Measurements from ENCODE around the gene EME1.

Gene EME1

DNA sequence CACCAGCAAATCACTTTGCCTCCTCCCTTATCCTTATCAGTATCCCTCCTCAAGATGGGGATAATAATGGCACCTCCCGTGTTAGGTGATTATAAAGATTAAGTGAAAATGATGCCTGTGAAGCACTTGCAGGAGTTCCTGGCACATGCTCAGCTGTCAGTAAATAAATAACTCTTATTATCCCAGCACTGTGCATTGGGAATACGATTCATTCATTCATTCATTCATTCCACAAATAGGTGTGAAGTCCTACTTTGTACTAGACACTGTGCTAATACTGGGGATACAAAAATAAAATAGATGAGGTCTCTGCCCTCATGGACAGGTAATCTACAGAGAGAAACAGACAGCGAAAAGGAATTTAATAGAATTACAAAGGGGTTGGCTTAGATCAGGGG is 25.1 kb upstream of the EME1 start:
- DNase-seq (ENCODE audit: low read depth, low spot score): no peak

DNA sequence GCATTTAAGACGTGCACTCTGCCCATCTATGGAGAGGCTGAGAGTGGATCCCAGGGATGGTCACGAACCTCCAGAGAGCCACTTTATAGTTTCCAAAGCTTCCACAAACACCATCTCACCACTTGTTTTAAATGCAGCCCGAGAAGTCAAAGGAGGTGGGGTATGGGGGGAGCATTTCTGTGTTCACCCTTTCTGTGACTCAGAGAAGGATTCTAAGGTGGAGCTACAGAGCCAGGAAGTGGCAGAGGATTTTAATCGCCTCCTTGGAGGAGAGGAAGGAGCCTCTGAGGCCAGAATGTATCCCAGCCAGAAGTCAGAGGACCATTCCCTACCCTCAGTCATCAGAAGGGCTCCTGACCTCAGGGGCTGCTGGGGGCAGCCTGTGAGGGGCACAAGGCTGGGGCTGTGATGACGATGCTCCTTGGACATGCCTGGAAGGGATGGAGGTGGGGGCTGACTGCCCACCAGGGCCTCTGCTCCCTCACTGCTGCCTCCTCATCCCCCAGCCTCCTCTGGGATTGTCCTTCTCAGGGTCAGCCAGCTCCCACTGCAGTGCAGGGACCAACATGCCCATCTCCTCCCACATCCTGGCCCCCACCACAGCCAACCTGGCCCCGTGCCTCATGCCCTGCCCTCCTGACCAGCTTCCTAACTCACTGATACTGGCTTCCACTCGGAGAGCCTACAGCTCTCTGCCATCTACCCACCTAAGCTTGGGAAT is 24.3 kb upstream of the EME1 start:
- no peak for DNase-seq (ENCODE audit: low read depth, low spot score)

DNA sequence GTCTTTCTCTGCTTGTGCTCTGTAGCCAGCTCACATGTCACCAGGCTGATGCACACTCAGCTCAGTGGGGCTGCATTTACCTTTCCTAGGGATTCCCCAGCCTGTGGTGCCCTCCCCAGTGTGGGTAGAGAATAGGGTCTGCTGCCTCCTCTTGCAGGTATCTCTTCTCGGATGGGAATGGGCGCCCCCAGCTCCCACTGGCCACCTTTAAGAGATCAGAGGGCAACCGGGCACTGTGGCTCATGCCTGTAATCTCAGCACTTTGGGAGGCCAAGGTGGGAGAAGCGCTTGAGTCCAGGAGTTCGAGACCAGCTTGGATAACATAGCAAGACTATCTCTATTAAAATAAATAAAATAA is 23.8 kb upstream of the EME1 start:
- no peak for DNase-seq (ENCODE audit: low read depth, low spot score)

DNA sequence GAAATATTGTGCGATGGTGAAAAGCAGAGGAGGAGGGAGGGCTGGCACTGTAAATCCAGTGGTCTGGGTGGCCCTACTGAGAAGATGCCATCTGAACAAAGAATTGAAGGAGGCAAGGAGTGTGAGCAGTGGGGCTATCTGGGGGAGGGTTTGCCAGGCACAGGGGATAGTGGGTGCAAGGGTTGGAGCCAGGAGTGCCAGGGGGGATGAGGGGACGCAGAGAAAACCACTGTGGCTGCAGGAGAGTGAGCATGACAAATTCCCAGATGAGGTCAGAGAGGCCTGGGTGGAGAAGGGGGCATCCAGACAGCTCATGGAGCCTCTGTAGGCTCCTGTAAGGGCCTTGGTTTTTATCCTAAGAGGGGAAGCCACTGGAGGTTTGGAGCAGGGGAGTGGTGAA is 22.3 kb upstream of the EME1 start:
- no peak for DNase-seq (ENCODE audit: low read depth, low spot score)

DNA sequence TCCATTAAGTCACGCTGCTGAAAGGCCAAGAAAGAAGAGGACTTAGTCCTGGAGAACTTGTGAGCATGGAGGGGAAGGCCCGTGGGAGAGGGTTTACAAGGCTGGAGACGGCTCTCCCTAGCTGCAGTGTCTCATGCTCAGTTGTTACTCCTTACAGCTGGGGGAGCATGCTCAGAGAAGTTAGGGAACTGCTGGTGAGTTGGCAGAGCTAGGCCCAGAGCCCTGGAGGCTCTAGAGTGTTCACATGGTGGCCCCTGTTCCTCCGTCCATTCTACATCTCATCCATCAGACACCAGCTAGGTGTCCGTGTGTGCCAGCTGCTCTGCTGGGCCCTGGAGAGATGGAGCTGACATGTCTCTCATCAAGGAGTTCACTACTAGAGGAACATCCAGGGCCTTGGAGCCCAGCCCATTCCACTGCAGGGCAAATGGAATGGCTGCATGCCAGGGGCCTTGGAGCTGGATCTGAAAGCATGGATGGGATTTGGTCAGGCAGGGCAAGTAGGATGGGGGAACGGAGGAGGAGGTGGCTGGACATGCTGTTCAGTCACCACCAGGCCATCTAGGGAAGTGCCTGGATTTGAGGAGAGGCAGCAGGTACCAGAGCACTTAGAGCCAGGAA is 20.8 kb upstream of the EME1 start:
- no peak for DNase-seq (ENCODE audit: low read depth, low spot score)

DNA sequence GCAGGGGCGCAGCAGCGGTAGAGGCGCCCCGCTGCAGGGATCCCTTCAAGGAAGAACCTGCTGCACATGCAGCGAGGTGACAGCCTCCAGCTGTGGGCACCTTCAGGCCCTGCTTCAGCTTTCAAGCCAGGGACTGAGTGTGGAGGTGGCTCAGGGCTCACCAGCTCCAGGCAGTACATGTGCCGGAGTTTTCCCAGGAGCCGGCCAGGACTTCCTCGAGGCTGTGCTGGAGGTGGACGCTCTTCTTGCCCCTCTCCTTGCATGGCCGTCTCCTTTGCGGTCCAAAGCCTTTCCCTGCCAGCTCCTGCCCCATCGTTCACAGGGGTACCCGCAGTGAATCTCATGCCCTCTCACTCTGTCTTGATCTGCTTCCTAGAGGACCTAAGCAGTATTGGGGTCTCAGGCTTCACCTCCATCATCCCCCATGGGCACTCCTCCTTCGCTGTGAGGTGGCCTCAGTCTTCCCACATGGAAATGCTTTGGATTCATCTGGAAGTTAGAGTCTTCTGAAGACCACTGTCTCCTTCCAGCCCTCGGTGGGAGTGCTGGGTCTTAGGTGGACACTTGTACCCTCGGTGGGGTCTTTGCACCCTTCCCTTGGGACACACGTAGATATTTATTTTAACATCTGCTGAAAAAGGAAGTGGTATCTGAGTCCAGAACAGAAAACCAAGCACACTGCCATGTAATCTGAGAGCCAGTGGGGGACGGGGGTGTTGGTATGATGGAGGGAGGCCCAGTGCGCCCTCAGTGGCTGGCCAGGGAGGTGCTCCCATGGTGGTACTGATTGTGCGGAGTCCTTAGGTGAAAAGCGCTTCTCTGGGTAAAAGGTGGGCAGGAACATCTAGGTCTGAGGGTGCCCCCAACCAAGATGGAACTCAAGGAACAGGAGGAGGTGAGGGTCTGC is 20.1 kb upstream of the EME1 start:
- DNase-seq (ENCODE audit: low read depth, low spot score): no peak

DNA sequence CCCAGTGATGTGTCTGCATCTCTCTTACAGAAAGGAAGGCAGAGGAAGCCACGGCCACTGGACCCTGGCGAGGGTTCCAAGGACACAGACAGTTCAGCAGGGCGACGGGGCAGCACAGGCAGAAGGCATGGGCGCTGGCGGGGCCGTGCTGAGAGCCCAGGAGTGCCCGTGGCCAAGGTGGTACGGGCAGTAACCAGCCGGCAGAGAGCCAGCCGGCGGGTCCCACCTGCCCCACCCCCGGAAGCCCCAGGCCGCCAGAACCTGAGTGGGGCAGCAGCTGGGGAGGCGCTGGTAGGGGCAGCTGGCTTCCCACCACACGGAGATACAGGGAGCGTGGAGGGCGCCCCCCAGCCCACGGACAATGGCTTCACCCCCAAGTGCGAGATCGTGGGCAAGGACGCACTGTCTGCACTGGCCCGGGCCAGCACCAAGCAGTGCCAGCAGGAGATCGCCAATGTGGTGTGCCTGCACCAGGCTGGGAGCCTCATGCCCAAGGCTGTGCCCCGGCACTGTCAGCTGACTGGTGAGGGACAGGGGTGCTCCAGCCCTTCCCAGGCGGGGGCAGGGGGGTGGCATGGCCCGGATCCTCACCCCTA is 19.3 kb upstream of the EME1 start:
- no peak for DNase-seq (ENCODE audit: low read depth, low spot score)

DNA sequence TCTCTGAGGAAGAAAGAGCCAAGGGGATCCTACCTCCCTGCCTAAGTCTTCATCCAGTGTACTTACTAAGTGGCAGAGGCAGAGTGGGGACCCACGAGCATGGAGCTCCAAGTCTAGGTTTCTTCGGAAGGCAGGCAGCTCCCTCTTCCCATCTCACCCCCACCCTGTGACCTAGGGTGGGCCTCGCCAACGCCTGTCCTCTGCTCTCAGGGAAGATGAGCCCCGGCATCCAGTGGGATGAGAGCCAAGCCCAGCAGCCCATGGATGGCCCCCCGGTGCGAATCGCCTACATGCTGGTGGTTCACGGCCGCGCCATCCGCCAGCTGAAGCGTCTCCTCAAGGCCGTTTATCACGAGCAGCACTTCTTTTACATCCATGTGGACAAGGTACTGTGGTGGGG is 18.8 kb upstream of the EME1 start:
- no peak for DNase-seq (ENCODE audit: low read depth, low spot score)

DNA sequence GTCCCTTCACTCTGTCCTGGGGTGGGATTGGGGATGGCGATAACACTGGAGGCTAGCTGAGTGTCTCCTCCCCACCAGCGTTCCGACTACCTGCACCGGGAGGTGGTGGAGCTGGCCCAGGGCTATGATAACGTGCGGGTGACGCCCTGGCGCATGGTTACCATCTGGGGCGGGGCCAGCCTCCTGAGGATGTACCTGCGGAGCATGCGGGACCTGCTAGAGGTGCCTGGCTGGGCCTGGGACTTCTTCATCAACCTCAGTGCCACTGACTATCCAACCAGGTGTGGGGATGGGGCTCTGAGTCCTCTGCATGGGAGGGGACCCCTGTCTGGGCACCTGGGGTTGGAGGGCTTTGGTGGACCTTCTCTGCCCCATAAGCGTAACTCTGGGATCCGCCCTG is 18.3 kb upstream of the EME1 start:
- no peak for DNase-seq (ENCODE audit: low read depth, low spot score)

DNA sequence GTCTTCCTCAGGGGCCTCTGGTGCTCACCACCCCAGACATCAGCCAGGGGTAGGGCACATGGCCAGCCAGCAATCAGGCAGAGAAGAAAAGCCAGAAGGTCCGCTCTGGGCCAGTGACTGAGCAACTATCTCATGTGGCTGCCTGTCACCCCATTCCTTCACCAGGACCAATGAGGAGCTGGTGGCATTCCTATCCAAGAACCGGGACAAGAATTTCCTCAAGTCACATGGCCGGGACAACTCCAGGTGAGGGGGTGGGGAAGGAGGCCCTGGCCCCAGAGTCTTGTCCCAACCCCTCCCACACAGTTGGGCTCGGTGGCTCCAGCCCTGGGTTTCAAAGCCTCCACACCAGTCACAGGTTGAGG is 17.7 kb upstream of the EME1 start:
- DNase-seq (ENCODE audit: low read depth, low spot score): no peak

DNA sequence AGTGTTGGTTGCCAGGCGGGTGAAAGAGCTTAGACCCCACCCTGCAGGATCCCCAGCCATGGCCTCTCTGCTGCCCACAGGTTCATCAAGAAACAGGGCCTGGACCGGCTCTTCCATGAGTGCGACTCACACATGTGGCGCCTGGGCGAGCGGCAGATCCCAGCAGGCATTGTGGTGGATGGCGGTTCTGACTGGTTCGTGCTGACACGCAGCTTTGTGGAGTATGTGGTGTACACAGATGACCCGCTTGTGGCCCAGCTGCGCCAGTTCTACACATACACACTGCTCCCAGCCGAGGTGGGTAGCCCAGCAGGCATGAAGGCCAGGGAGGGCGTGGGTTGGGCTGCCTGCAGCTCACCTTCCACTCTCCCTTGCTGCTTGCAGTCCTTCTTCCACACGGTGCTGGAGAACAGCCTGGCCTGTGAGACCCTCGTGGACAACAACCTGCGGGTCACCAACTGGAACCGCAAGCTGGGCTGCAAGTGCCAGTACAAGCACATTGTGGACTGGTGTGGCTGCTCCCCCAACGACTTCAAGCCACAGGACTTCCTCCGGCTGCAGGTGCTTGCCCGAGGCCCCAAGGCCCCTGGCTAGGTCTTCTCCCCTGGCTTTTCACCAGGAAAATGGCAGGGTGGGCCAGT is 17.2 kb upstream of the EME1 start:
- no peak for DNase-seq (ENCODE audit: low read depth, low spot score)

DNA sequence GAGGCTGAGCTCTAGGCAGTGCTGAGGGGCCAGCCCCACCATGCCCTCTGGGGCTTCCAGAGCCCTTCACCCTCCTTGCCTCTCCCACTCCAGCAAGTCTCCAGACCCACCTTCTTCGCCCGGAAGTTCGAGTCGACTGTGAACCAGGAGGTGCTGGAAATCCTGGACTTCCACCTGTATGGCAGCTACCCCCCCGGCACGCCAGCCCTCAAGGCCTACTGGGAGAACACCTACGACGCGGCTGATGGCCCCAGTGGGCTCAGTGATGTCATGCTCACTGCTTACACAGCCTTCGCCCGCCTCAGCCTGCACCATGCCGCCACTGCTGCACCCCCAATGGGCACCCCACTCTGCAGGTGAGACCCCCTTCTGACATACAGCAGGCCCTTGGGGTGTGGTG is 16.6 kb upstream of the EME1 start:
- no peak for DNase-seq (ENCODE audit: low read depth, low spot score)

DNA sequence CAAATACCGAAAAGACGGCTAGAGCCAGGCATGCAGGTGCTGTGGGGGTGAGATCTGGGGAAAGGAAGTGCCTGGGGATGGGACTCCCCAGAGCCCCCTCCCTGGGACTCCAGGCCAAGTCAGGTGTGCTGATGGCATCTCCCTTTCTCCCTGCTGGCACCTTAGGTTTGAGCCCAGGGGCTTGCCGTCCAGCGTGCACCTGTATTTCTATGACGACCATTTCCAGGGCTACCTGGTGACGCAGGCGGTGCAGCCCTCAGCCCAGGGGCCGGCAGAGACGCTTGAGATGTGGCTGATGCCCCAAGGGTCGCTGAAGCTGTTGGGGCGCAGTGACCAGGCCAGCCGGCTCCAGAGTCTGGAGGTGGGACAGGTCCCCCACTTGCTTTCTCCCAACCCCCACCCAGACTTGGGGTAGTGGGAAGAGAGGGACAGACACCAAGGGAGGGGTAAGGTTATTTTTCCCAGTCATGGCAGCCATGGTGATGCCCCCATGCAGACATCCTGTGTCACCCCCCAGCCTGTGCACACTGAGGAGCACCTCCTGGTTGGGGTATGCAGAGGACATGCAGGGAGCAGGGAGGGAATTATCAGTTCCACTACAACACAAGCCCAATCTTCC is 16.0 kb upstream of the EME1 start:
- no peak for DNase-seq (ENCODE audit: low read depth, low spot score)

DNA sequence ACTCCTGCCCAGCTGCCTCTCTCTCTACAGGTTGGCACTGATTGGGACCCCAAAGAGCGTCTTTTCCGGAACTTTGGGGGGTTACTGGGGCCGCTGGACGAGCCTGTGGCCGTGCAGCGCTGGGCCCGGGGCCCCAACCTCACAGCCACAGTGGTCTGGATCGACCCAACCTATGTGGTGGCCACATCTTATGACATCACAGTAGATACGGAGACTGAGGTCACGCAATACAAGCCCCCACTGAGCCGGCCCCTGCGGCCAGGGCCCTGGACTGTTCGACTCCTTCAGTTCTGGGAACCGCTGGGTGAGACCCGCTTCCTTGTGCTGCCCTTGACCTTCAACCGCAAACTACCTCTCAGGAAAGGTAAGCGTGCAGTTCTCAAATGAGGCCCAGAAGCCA is 14.9 kb upstream of the EME1 start:
- DNase-seq (ENCODE audit: low read depth, low spot score): no peak

DNA sequence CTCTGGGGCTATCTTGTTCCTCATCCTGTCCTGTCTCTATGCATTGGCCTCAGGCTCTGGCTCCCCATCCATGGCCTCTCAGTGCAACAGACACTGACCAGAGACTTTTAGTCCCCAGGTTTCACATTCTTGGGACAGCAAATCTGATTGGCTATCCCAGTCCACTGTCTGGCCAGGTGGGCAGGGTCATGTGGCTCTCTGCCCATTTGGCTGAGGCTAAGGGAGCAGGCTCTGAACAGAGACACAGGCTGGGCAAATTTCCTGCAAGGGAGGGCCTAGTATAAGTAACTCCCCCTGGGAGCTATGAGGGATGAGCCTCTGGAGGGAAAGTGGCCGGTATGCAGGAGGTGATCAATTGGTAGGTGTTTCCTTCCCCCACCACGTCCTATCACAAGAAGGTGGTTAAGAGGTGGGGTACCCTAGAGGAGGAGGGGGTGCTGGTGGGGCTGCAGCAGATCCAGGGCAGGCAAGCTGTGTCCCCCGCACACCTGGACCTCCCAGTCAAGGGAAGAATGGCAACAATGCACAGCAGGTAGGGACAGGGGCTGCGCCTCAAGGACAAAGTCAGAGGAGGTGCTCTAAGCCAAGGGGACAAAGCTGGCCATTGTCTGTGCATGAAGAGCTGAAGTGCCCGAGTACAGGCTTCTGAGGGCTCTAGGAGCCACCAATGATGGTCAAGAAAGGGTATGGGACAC is 13.9 kb upstream of the EME1 start:
- no peak for DNase-seq (ENCODE audit: low read depth, low spot score)

DNA sequence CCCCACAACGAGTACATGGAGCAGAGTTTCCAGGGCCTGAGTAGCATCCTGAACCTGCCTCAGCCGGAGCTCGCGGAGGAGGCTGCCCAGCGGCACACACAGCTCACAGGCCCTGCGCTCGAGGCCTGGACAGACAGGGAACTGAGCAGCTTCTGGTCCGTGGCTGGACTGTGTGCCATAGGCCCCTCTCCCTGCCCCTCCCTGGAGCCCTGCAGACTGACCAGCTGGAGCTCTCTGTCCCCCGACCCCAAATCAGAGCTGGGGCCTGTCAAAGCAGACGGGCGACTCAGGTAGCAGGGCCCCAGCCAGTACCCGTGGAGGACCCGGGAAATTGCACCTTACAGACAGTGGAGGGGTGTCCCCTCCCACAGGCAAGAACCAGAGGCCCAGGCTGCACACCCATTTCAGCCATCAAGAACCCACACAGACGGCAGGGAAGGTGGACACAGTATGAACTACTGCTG is 13.0 kb upstream of the EME1 start:
- no peak for DNase-seq (ENCODE audit: low read depth, low spot score)

DNA sequence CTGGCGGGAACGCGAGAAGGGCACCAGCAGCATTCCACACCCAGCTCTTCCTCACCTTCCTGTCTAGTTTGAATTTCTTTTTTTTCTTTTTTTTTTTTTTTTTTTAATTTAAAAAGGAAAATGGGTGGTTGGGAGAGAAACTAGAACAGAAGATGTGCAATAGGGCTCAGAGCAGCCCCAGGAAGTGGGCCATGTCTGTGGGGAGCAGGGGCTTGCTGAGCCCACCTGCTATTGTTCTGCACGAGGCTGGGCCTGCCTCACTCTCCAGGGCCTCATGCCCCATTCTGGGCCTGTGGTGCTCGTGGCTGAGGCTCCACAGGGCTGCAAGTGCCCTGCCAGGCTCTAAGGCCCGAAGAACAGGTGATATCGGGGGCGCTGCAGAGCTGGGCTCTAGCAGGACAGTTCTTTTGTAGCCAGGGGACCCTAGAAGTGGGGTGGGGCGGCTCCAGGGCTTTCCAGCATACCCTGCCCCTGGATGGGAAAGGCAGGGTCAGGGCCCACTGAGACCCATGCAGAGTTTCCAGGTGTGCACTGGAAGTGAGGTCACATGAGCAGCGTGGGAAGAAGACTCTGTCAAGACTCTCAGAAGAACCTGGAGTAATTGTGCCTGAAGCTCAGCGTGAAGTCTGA is 12.4 kb upstream of the EME1 start:
- DNase-seq (ENCODE audit: low read depth, low spot score): no peak

DNA sequence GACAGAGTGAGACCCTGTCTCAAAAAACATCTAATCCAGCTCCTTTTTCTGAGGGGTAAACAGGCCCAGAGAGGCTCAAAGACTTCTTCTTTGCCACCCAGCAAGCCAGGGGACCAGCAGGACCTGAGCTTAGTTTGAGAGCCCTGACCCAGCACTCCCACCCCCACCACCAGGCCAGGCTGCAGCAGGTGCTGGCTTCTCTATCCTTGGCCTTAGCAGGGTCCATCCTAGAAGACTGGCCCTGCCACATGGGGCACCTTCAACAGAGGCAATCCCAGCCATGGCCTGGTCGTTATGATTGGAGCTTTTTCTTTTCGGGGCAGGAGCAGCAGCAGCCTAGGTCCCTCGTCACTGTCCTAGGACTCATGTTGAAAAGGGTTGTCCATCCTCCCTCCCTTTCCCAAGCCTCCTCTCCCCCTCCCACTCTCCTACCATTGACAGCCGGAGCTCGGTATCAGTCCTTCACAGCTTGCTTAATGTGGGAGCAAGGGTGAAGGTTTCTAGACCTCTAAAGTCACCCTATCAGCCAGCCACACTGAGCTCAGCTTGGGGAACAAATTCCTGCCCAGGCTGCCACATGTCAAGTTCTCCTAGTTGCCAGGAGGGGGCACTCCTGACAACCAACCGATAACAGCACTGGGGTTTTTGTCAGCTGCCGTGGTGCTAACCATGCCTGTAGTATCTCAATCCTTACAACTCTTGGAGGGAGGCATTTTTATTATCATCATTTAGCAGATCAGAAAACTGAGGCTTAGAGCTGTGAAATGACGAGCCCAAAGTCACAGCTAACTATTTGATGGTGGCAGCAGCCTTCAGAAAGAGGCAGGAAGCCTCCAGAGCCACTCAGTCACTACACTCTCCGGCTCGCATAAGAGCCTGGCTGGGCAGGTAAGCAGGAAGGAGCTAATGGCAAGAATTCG is 11.2 kb upstream of the EME1 start:
- DNase-seq (ENCODE audit: low read depth, low spot score): no peak

DNA sequence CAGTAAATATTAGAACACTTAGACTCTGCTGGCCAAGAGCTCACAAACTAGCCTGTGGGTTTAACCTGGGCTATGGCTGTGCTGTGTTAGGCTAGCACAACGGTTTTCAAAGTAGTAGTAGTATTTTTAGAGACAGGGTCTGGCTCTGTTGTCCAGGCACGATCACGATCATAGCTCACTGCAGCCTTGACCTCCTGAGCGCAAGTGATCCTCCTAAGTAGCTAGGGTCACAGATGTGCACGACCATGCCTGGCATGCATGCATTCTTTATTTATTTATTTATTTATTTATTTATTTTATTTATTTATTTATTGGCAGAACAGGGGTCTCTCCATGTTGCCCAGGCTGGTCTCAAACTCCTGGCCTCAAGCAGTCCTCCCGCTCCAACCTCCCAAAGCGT is 10.4 kb upstream of the EME1 start:
- no peak for DNase-seq (ENCODE audit: low read depth, low spot score)

Data from iPS DF 19.7 (cell line).